ENCODE results near the gene ANKZF1.

- TF ChIP-seq CTCF (IDR thresholded peaks at IDR 0.05; ENCODE audit: borderline replicate concordance, extremely low read depth, low read length, poor library complexity, severe bottlenecking): no peak
- TF ChIP-seq EZH2 (IDR thresholded peaks at IDR 0.05; ENCODE audit: borderline replicate concordance, low read depth, low read length, severe bottlenecking): no peak
Observed at GRCh38 chr2:219184121-219184520, 45.5 kb upstream of the ANKZF1 start.

All from DND-41 (cell line).